Islet precursor cell (in vitro differentiated cells): Measurements from ENCODE around the gene CHST14.

ENCODE experiments used
- DNase-seq: peaks from one replicate; pipeline ENCODE4 v3.0.0-alpha.2; 2018

CHST14 gene

GRCh38 chr15:40498418-40498817 is 27.6 kb downstream of the CHST14 start:
- no peak for DNase-seq

- no peak for DNase-seq
These were observed 28.1 kb downstream of the CHST14 start for GRCh38 chr15:40498891-40499290.

GRCh38 chr15:40499931-40500330 is 29.1 kb downstream of the CHST14 start:
- DNase-seq, result no peak

DNA sequence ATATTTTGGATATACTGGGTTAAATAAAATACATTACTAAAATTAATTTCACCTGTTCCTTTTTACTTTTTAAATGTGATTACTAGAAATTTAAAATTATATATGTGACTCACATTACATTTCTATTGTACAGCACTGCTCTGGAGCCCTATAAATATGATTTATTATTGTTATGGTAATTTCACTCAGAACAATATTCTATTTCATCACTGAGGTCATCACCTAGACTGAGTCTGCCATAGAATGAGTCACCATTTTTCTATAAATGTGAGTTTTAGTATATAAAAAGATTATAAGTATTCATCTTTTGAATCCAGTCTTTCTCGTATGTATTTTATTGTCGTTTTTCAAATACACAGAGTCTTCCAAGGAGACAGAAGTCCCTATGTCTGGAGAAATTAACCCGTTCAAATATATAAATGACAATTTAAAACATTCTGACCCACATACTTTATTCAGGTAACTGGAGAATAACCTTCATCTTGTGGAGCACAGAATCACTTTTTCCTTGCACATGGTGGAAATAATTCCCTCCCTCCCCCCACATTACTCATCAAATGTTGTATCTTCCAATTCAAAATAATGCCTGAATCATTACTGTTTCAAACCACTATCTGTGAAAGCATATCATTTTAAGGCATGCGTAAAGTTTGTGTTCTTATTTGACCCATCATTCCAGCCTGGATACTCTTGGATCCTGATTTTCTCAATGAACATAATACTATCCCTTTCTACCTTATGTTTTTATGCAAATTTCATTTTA is 30.0 kb downstream of the CHST14 start:
- DNase-seq, result no peak

GRCh38 chr15:40501487-40501886 is 30.7 kb downstream of the CHST14 start:
- no peak for DNase-seq

DNA sequence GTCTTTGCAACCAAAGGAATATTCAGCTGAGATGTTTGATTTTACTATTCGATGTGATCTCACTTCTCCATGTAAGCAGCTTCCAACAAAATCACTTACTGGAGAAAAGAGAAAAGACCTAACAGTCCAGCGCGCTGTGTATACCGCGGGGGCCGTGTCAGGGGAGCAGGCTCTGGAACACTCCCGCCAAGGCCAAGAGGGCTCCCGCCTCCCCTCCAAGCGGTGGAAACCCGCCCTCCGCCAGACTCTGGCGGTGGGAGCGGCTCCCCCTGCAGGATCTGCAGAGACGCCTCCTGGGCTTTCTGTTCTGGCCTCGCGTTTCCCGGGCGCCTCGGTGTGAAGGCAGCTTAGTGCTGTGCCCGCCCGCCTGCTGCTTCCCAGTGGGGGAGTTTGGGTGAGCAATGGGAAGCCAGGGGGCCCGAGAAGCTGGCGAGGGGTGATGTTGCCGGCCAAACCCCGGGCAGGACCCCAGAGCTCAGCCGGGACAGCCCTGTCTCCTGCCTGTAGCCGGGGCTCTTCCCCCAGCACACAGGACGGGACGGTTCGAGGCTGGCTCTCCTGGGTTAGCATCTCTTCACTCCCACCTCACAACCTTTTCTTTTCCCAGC is 36.3 kb downstream of the CHST14 start:
- DNase-seq, result peak; percentile 95

DNA sequence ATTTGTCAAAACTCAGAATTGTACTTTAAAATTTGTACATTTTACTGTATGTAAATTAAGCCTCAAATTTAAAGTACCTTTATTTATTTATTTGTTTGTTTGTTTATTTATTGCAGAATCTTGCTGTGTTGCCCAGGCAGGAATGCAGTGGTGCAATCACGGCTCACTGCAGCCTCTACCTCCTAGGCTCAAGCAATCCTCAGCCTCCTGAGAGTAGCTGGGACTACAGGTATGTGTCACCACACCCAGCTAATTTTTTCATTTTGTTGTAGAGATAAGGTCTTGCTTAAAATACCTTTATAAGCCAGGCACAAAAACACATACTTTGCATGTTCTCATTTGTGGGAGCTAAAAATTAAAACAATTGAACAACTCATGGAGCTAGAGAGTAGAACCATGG is 37.4 kb downstream of the CHST14 start:
- no peak for DNase-seq

- no peak for DNase-seq
These were observed 39.4 kb downstream of the CHST14 start for GRCh38 chr15:40510201-40510600.

DNA sequence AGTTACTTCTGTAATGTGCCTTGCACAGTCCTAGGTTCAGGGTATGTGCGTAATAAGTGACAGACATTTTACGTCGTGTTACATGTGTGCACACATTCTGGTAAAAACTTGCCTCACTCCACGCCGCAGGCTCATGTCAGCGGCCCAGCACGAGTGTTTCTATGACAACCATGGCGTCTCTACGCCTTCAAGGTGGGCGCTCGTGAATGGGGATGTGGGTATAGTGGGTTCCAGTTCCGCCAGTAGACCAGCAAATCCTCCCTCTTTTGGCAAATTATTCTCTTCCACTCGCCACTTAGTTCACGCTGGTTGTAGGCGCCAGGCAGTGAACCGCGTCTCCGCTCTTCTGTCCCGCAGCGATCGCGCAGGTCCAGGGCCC is 40.3 kb downstream of the CHST14 start:
- no peak for DNase-seq

DNA sequence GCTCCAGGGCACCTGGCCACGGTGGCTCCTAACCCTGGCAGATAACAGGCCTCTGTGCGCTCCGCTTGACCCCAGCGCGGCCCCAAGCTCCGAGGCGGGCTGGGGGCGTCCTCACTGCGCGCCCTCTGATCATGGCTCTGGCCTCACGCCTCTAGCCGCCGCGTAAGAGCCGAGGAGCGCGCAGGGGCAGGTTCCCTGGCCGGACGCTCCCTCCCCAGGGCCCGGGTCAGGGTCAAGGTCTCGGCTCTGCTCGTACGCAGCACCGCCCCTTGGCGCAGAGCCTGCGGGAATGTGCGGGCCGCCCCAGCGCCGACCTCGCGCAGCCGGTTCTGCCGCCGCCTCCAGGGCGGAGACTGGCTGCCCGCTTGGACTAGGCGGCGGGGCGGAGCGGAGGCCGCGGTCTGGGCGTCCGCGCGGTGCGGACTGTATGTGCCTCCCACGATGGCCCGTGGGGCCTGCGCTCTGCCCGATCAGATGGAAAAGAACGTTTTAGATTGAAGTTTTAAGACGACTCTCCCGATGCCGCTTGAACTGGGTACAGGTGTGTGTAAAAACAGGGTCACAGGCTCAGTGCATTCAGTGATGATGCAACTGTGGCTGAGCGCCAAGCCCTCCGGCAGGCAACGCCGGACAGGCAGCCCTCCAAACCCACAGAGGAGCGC is 40.8 kb downstream of the CHST14 start:
- peak; percentile 89 for DNase-seq

GRCh38 chr15:40512440-40512839 is 41.7 kb downstream of the CHST14 start:
- no peak for DNase-seq

GRCh38 chr15:40513609-40514008 is 42.8 kb downstream of the CHST14 start:
- no peak for DNase-seq

- DNase-seq, result no peak
These were observed 45.5 kb downstream of the CHST14 start for GRCh38 chr15:40516322-40516721.
